PC-3 (cell line): ENCODE data around the gene OR2AG1.

ENCODE experiments used
- CTCF ChIP-seq: fragments of 300-600 bp; sonication (generic); conservative IDR thresholded peaks from 2 replicates; pipeline ENCODE4 v1.5.1; 2017; ENCODE audit warnings: antibody characterized with exemption, low read depth, mild to moderate bottlenecking, low read length
- EZH2 ChIP-seq: fragments of 300-600 bp; sonication (generic); IDR thresholded peaks from one replicate; pipeline ENCODE4 v1.6.1; 2017; ENCODE audit warnings: antibody characterized with exemption, mild to moderate bottlenecking, low read length; ENCODE audit not compliant: unreplicated experiment
- EZH2phosphoT487 ChIP-seq: fragments of 300-600 bp; sonication (generic); IDR thresholded peaks from 2 replicates; pipeline ENCODE4 v1.6.1; 2018; ENCODE audit warnings: mild to moderate bottlenecking, antibody characterized with exemption, low read length, borderline replicate concordance

DNA sequence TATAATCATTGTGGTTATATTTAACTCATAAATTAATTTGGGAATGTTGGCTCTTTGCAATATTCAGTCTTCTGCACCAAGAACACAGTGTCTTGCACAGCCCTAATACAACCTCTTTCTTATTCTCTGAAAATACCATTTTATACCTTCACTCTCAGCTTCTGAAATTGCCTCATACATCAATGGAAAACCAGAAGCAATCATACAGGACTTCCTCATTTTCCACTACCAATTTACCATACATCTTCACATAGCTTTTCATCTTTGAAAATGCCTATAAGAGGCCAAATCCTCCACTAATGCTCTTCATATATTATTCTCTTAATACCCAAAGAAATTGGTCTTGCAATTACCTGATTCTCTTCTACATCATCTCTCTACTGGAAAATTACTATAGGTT is 4.3 kb upstream of the OR2AG1 start:
- no peak for TF ChIP-seq CTCF
- TF ChIP-seq EZH2, result no peak
- TF ChIP-seq EZH2phosphoT487, result no peak
